Tibial artery (tissue), 4 donors: ENCODE data around the gene PLCH1.

Experiments used
- DNase-seq, 2 donors: peaks; one replicate each; pipeline ENCODE4 v3.0.0-alpha.2; 2019
- H3K27ac ChIP-seq, 2 donors: fragments of 200-600 bp; sonication (generic) in 1 of 2; 1 replicate in 1 of 2; 2 replicates in 1 of 2; pipeline ENCODE4 v1.5.1; 2018 to 2019; ENCODE audit warnings: mild to moderate bottlenecking in 1 of 2
- H3K27me3 ChIP-seq, 2 donors: fragments of 200-600 bp; sonication (generic) in 1 of 2; one replicate each; pipeline versions ENCODE4 v1.5.1 to v1.6.0; 2016 to 2019
- H3K36me3 ChIP-seq, 3 donors: fragments of 200-600 bp; sonication (generic) in 2 of 3; one replicate each; pipeline ENCODE4 v1.5.1; 2016 to 2019; ENCODE audit warnings: mild to moderate bottlenecking in 2 of 3
- H3K4me1 ChIP-seq, 4 donors: fragments of 200-600 bp; sonication (generic) in 2 of 4; 1 replicate in 3 of 4; 2 replicates in 1 of 4; pipeline ENCODE4 v1.5.1; 2016 to 2019
- H3K4me3 ChIP-seq, 2 donors: fragments of 200-600 bp; sonication (generic) in 1 of 2; 1 replicate in 1 of 2; 2 replicates in 1 of 2; pipeline ENCODE4 v1.5.1; 2018 to 2019; ENCODE audit warnings: mild to moderate bottlenecking in 2 of 2
- H3K9me3 ChIP-seq, 3 donors: fragments of 200-600 bp; sonication (generic) in 1 of 3; one replicate each; pipeline ENCODE4 v1.5.1; 2016 to 2019
- CTCF ChIP-seq, 2 experiments: fragments of 200-600 bp in 1 of 2; fragments of 450-650 bp in 1 of 2; IDR thresholded peaks; one replicate each; pipeline ENCODE4 v1.5.1; 2017 to 2019; ENCODE audit warnings: antibody characterized with exemption in 2 of 2, mild to moderate bottlenecking in 1 of 2, moderate library complexity in 1 of 2
- intact Hi-C: fragments of 100-400 bp; cut with DNase I; formaldehyde crosslinking; loops from one replicate; pipeline ENCODE4 v1.15.0; 2023; ENCODE audit warnings: low total_unique reads

Gene PLCH1

GRCh38 chr3:155417119-155417517, 327.8 kb downstream of the PLCH1 start:
- intact Hi-C loops, result no loop called here
- no peak for DNase-seq
- Histone ChIP-seq H3K27ac (no peak overlapping the region), H3K4me3 (no peak overlapping the region), H3K36me3 (no peaks in the 10 kb centered on the region), H3K9me3 (no peaks in the 10 kb centered on the region), H3K4me1 (no peaks in the 10 kb centered on the region), H3K27me3 (no peaks in the 10 kb centered on the region)
- TF ChIP-seq CTCF (IDR thresholded peaks at IDR 0.05), result no peak

DNA sequence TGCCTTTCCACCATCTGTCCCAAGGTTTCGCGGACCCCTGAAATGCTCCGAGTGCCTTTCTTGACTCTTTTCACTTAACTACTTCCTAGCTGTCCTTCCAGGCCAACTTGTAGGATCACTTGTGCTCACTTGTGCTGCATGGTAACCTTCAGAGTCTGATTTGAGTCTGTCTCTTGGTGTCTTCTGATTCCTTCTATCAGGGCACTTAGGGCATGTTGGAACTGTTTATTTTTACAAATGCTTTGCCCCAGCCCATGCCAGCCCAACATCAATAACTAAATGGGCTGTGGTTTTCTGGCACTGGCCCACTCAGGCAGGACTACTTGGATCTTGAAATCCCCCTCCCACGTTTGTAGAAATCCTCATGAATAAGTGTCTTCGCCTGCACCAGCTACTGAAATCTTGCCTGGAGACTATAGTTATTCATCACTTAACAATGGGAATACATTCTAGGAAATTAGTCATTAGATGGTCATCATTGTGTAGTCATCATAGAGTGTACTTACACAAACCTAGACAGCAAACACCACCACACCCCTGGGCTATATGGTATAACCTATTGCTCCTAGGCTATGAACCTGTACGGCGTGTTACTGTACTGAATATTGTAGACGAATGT, 328.3 kb downstream of the PLCH1 start:
- no peak overlapping the region for H3K27ac ChIP-seq
- intact Hi-C loops, result no loop called here
- DNase-seq, result no peak
- no peak overlapping the region for H3K4me3 ChIP-seq
- no peaks in the 10 kb centered on the region for H3K36me3 ChIP-seq
- H3K27me3 ChIP-seq, result no peaks in the 10 kb centered on the region
- no peaks in the 10 kb centered on the region for H3K4me1 ChIP-seq
- H3K9me3 ChIP-seq, result no peaks in the 10 kb centered on the region
- no peak for TF ChIP-seq CTCF (IDR thresholded peaks at IDR 0.05)

DNA sequence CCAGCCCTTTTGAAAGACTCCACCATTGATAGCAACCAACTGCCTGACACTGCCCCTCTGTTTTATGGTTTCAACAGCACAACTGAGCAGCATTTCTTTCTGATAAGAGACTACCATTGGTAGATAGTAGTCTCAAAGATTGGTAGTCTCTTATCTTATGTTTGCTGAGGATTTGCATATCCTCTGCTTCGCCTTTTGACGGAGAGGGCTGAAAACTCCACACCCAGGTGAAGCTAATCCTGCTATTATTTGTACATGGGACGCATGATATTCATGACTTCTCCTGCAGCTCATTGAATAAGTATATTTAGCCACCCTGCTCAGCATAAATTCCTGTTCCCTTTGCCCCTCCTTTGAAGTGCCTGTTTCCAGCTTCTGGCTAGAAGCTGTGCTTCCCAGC, 332.0 kb downstream of the PLCH1 start:
- TF ChIP-seq CTCF (IDR thresholded peaks at IDR 0.05), result no peak
- Histone ChIP-seq H3K36me3 (no peaks in the 10 kb centered on the region), H3K27ac (no peak overlapping the region), H3K27me3 (no peaks in the 10 kb centered on the region), H3K4me3 (no peak overlapping the region), H3K9me3 (no peaks in the 10 kb centered on the region), H3K4me1 (no peaks in the 10 kb centered on the region)
- intact Hi-C loops, result no loop called here
- DNase-seq, result no peak

DNA sequence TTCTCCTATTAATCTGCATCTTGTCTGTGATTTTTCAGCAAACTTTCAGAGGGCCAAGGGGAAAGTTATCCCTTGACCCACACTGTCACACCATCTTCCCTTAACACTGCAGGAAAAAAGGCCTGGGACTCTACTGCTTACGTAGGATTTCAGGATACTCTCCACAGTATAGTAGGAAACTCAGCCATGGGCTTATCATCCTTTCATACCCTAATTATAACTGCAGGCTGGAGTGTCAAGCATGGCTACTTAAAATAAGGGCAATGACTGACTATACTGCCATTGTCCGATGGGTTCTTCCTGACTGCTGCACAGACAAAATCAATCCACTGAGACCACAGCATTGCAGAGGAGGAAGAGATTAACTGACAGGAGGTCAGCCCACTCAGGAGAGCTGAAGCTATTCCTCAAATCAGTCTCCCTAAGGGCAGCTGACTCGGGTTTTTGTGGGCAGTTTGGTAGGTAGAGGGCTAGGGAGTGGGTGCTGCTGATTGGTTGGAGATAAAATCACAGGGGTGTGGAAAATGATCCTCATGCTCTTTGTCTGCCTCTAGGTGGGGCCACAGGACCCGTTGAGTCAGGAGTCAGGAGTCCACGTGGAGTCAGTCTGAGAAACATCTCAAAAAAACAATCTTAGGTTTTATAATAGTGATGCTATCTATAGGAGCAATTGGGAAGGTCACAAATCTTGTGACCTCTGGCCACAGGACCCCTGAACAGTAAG, 333.2 kb downstream of the PLCH1 start:
- no peaks in the 10 kb centered on the region for H3K9me3 ChIP-seq
- no peak overlapping the region for H3K27ac ChIP-seq
- H3K27me3 ChIP-seq, result no peaks in the 10 kb centered on the region
- DNase-seq, result no peak
- no peak for TF ChIP-seq CTCF (IDR thresholded peaks at IDR 0.05)
- no peaks in the 10 kb centered on the region for H3K4me1 ChIP-seq
- intact Hi-C loops, result no loop called here
- no peaks in the 10 kb centered on the region for H3K36me3 ChIP-seq
- no peak overlapping the region for H3K4me3 ChIP-seq

DNA sequence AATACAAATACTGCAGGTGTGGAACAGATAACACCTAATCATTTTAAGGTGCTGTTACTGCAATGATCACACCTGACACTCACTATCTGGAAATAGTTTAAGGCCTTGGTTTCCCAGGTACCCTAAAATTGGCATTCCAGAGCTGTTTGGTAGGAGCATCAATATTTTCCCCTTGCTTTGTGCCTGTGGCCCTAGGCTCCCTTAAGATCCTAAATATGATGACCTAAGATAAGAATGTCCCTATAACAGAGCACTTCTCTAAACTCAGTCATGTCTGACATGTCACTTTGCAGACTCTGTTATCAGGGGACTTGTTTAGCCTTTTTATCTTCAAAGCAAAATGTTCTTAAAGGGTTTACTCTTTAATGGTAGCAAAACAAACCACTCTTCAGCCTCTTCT, 335.5 kb downstream of the PLCH1 start:
- DNase-seq, result no peak
- no peak for TF ChIP-seq CTCF (IDR thresholded peaks at IDR 0.05)

More for the DNA sequence above, 335.5 kb downstream of the PLCH1 start:
- Histone ChIP-seq H3K9me3 (no peaks in the 10 kb centered on the region), H3K27me3 (no peaks in the 10 kb centered on the region), H3K27ac (no peak overlapping the region), H3K4me1 (no peaks in the 10 kb centered on the region), H3K36me3 (no peaks in the 10 kb centered on the region), H3K4me3 (no peak overlapping the region)
- intact Hi-C loops, result no loop called here
